NCI-H460 (cell line): ENCODE measurements around the gene ZDHHC13. TPM values are rescaled to one million over a fixed set of nuclear protein-coding genes. Genes with fewer than 3 reads are reported as not detected.
A peak's percentile ranks its signal among the peaks of the same experiment; 100 is the strongest.

Experiments
- DNase-seq: peaks from one replicate; pipeline ENCODE4 v3.0.0-alpha.2; 2016; ENCODE audit warnings: low read depth; ENCODE audit errors: extremely low read depth
- polyA plus RNA-seq: library from polyadenylated mRNA; depleted of rRNA; stranded (reverse); fragments of >200 nt; gene quantifications from 2 replicates; pipeline ENCODE4 v1.2.3, GENCODE V29; 2014; cell fraction: nucleus; rRNA removed
- total RNA-seq: library from RNA; depleted of rRNA; stranded (reverse); fragments of >200 nt; shearing (Covaris generic); gene quantifications from 2 replicates; pipeline ENCODE4 v1.2.3, GENCODE V29; 2014; rRNA removed

ZDHHC13 gene, protein sequence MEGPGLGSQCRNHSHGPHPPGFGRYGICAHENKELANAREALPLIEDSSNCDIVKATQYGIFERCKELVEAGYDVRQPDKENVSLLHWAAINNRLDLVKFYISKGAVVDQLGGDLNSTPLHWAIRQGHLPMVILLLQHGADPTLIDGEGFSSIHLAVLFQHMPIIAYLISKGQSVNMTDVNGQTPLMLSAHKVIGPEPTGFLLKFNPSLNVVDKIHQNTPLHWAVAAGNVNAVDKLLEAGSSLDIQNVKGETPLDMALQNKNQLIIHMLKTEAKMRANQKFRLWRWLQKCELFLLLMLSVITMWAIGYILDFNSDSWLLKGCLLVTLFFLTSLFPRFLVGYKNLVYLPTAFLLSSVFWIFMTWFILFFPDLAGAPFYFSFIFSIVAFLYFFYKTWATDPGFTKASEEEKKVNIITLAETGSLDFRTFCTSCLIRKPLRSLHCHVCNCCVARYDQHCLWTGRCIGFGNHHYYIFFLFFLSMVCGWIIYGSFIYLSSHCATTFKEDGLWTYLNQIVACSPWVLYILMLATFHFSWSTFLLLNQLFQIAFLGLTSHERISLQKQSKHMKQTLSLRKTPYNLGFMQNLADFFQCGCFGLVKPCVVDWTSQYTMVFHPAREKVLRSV
- 13.7 and 16.9 TPM in 2 replicates for total RNA-seq
- 17.5 and 19.1 TPM in 2 replicates for polyA plus RNA-seq

DNA sequence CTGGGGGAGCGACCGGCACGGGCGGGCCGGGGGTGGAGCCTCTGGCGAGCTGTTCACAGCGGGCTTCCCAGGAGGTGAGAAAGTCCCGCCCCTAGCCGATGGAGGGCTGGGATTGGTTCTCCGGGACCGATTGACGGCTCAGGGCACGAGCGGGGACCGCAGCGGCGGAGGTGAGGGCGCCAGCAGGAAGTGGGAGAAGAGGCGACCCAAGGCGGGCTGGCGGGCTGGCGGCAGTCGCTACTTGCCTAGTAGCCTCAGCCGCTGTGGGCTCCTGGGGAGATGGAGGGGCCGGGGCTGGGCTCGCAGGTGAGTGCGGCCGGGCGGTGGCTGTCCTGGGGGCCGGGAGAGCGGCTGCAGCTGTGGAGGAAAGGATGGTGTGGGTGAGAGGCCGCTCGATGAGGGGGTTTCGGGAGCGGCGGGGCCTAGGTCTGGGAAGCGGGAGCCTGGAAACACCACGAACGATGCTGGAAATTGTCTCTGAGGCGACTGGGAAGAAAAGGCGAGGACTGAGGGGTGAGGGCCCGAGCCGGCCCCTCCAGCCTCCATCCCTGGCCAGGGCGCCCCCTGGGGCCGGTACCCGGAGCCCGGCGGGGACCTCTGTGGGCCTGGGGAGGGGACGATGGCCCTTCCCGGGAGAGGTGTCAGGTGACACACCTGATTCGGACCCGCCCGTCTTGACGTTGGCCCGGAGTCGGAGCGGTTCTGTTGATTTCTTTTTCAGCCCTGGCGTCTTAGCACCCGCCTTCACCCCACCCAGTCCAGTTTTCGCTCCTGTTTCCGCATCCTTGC, at the start of gene ZDHHC13:
Gene ZDHHC13, plus strand, starts transcription at position 198 of the 789 bp plus-strand sequence. Its CDS starts 82 bp downstream, at position 280.
- DNase-seq = peak; percentile 84

DNA sequence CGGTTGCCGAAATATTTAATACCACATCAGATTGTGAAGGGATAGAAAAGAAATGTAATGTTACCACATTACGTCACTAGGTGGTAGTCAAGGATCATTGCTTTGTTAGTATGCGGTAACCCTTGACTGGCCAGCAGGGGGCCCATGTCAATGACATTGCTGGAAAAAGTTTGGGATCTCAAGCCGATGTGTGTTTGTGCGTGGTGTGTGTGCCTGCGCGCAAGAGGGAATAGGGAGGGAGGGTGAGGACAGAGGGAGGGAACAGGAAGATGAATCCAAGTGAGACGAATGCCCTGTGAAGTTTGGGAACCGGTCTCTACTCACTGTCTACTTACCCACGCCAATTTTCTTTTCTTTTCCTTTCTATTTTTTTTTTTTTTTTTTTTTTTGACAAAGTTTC, 45.7 kb upstream of the ZDHHC13 start:
- DNase-seq = peak; percentile 81

- no peak for DNase-seq
Observed at GRCh38 chr11:19072464-19072863, 44.5 kb upstream of the ZDHHC13 start.

- DNase-seq = no peak
Observed at GRCh38 chr11:19073454-19074415, 43.2 kb upstream of the ZDHHC13 start.

DNA sequence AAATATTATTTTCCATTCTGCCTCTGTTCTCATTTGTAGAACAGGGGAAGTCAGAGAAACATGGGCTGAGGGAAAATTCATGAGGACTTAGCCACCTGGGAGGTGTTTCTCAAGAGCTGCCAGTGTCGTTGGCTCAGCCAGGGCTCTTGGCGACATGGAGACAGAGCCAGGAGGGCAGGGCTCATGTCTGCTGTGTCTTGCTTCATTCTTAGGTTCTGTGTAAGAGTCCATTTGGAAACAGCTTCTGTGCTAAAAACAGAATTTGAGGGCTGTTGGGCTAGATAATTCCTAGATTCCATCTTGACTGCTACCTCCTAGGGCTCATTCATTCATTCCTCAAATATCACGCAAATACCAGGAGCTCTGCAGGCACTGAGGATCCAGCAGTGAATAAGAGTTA, 41.3 kb upstream of the ZDHHC13 start:
- DNase-seq = no peak

DNA sequence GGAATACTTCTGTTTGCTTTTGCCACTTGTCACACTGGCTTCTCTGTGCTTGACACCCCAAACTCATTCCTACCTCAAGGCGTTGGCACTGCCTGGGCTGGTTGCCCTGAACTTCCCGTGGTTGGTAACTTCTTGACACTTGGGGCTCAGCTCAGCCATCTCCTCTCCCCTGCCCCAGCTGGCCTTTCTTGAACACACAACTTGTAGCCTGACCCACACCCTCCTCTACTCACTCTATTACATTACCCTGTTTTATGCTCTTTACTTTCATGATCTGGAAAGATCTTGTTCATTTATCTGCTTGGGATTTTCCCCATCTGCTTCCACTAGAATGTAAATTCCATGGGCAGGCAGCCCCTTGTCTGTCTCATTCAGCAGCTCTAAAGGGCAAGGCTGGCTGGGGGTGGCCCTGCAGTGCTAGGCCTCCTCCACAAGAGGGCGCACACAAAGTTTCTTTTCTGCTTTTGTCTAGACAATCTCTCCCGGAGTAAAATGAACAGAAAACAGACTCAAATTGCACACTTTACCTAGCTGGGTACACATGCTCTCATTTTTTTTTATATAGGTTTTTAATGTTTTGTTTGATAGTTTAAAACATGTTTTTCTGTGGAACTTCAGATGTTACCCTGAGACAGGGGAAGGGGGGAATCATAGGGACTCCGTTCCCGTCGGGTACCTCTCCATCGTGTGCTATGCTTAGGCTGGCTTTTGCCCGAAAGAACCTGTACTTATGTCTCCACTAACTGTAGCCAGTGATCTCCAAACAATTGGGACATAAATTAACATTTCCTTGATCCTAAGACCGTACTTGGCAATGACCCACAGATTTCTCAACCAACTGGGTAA, 40.0 kb upstream of the ZDHHC13 start:
- DNase-seq = peak; percentile 42

GRCh38 chr11:19077965-19078364, 39.0 kb upstream of the ZDHHC13 start:
- no peak for DNase-seq

- DNase-seq = no peak
Observed at GRCh38 chr11:19079643-19080440, 37.1 kb upstream of the ZDHHC13 start.

DNA sequence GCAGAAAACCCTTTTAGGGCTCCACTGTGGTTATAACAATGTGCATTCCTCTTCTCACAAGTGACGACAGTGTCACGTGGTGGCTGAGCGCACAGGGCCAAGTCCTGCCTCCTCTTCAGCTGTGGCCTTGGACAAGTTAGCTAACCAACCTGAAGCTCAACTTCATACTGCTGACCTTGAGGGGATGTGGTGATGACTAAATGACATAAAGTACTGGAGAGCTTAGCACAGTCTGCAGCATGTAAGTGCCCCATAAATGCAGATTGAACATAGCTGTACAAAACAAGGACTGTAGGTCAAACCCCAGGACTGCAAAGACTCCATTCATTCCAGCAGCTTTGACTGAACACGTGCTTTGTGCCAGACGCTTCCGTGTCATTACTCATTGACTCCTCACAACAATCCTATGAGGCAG, 36.4 kb upstream of the ZDHHC13 start:
- no peak for DNase-seq

- DNase-seq = no peak
Observed at GRCh38 chr11:19083166-19083565, 33.8 kb upstream of the ZDHHC13 start.

DNA sequence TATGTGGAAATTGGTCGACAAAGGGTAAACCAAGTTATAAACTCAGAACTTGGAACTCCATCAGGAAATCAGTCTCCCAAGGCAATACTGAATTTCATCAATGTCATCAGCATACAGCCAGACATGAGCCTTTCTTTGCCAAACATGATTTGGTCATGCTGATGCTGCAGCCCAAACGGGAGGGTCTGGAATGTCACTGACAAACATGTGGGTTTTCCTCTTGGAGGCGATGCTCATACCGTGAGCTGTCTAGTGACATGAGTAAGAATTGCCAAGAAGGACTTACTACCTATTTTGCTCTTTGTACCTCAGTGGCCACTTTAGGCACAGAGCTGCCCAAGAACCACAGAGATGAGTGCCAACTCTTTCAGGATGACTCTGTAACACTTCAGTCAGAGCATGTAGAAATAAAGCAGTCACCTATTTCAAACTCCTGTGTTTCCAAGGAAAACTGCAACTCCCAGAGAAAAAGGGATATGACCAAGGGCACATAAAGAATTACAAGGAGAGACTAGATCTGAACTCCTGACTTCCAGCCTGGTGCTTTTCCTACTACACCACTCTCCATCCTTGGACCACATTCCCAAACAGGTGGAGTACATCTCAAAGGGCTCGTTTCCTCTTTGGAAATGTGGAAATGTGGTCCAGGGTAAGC, 32.2 kb upstream of the ZDHHC13 start:
- no peak for DNase-seq

DNA sequence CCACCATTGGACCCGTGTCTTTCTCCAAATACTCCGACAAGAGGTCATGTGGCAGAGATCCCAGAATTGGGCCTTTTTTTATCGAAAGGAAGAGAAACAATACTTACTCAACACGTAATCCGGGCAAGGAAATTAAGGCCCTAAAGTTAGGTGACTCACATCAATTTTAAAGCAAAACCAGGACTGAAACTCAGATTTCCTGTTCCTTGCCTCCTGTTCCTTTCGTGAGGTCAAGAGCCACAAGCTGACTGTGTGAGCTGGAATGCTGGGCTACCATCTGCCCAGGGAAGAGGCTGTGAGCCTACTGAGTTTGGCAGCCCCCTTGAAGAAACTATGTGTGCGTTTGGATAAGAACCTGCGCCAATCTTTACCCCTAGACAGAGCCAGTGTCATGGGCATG, 29.3 kb upstream of the ZDHHC13 start:
- no peak for DNase-seq

GRCh38 chr11:19088791-19089190, 28.2 kb upstream of the ZDHHC13 start:
- no peak for DNase-seq

DNA sequence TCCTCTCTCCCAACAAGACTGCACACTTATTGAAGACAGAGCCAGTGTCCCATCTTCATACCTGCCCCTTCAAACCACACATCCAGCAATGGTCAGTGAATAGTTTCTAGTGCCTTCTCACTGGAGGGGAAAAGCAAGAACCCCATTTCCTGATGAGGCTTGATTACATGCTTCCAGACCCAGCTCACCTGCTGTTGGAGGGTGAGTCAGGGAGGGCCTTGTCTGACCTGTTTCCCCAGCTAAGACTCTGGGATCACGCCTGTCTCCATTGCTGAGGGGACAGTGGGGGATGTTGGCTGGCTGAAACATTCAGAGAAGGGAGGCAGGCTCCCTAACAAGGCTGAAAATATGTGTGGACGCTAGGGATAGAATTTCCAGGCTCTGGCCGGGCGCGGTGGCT, 27.5 kb upstream of the ZDHHC13 start:
- no peak for DNase-seq

DNA sequence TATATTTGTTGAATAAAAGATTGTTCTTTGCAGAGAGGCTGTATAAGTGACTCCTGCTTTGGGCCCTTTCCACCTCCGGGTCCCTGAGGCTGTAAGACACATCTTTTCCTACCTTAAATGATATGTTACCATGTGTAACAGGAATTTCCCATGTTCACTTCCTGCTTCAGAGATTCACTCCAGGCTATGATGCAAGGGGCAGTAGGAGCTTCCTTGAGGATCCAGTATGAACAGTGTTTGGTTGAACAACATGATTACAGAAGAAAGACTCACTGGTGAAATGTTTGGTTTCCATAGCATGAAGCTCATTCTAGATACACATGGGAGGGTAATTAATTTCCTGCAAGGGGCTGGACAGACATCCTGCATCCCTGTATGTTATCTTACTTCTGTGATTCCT, 25.6 kb upstream of the ZDHHC13 start:
- DNase-seq = no peak

GRCh38 chr11:19092342-19092741, 24.6 kb upstream of the ZDHHC13 start:
- no peak for DNase-seq

DNA sequence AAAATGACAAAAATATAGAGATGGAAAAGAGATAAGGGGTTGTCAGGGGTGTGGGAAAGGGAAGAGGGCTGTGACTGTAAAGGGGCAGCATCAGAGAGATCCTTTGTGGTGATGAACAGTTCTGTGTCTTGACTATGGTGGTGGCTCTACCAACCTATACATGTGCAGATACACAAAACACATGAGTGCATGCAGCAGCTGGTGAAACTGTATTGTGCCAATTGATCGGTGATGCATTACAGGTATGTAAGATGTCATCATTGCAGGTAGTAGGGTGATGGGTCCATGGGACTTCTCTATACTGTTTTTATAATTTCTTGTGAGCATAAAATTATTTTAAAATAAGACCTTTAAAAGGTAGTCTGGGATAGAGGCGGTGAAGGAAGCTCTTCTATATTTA, 24.1 kb upstream of the ZDHHC13 start:
- no peak for DNase-seq

GRCh38 chr11:19093976-19094375, 23.0 kb upstream of the ZDHHC13 start:
- DNase-seq = no peak
